Measurements from ENCODE around the gene PRKAR1B. TPM values are rescaled to one million over a fixed set of nuclear protein-coding genes. Genes with fewer than 3 reads are reported as not detected.

The PRKAR1B gene
- total and polyA plus RNA-seq, 10 of the 15 experiments (the other 5 are each of a cell fraction or from before 2014, with no cell fraction given) = 1.4 to 45.6 (median 19.3) TPM

GRCh38 chr7:576524-577277 lies 150.4 kb downstream of the PRKAR1B start (continued):
- TF ChIP-seq SKIL (IDR thresholded peaks at IDR 0.05; ENCODE audit: low read depth, poor library complexity, severe bottlenecking) = no peak
- no peak for TF ChIP-seq KLF5 (IDR thresholded peaks at IDR 0.05; ENCODE audit: partially characterized antibody)
- TF ChIP-seq SUZ12 (IDR thresholded peaks at IDR 0.05; ENCODE audit: unreplicated experiment) = no peak

- 95% methylated on average over 33 of the region's 33 CpGs for WGBS (ENCODE audit: insufficient coverage, insufficient replicate concordance, low lambda C conversion rate, missing lambda C conversion rate)
- RAD21 ChIA-PET (ENCODE audit: unreplicated experiment) = no interaction called here
- TF ChIP-seq SPI1 (IDR thresholded peaks at IDR 0.05; ENCODE audit: borderline replicate concordance, insufficient read depth, low read depth, low read length) (no peak), SMC3 (IDR thresholded peaks at IDR 0.05; ENCODE audit: borderline replicate concordance, low read length) (no peak), EGR1 (IDR thresholded peaks at IDR 0.05; ENCODE audit: borderline replicate concordance in 1 of 2, low read depth in 2 of 2, low read length in 2 of 2) (no peak), IRF3 (IDR thresholded peaks at IDR 0.05) (no peak), RELA (IDR thresholded peaks at IDR 0.05; ENCODE audit: borderline replicate concordance, partially characterized antibody) (no peak), CBX3 (IDR thresholded peaks at IDR 0.05; ENCODE audit: borderline replicate concordance, low read depth) (no peak), YY1 (IDR thresholded peaks at IDR 0.05; ENCODE audit: low read depth, low read length) (no peak)
- no peaks in the 10 kb centered on the region; the same call in 1 of the 3 replicates for H3K9me3 ChIP-seq (replicated peaks; ENCODE audit: control insufficient read depth, insufficient read depth, low read length)
- H3K9ac ChIP-seq (ENCODE audit: control insufficient read depth, insufficient read depth, low read length) = no peak overlapping the region
- ATAC-seq = no peak
- SMC1A ChIA-PET (ENCODE audit: uncharacterized antibody, unreplicated experiment) = no interaction called here
- no peaks in the 10 kb centered on the region for H3K27me3 ChIP-seq (replicated peaks in 1 of 2; ENCODE audit: control insufficient read depth in 2 of 2, insufficient read depth in 2 of 2, low read length in 1 of 2)
- H3K27ac ChIP-seq (ENCODE audit: control insufficient read depth, insufficient read depth) = no peak overlapping the region
- H3K4me2 ChIP-seq (ENCODE audit: control insufficient read depth, insufficient read depth) = no peak overlapping the region
- BruUV-seq (replicated peaks) = no TSS peak
- H3K4me3 ChIP-seq = no peak overlapping the region
- no peak for FAIRE-seq
- H3K79me2 ChIP-seq (ENCODE audit: control insufficient read depth, insufficient read depth, low read length) = no peaks in the 10 kb centered on the region
- H2AFZ ChIP-seq (ENCODE audit: control insufficient read depth, low read depth, low read length) = no peak overlapping the region
- H4K20me1 ChIP-seq (ENCODE audit: control insufficient read depth, insufficient read depth) = no peaks in the 10 kb centered on the region
- intact Hi-C loops (cut with micrococcal nuclease; ENCODE audit: unreplicated experiment) = no loop called here
- in situ Hi-C loops (cut with MboI) = no loop called here
- no peak for DNase-seq (ENCODE audit: low read depth, low spot score)
- no peaks in the 10 kb centered on the region for H3K4me1 ChIP-seq (ENCODE audit: control insufficient read depth, insufficient read depth, low read length)
- CTCF ChIA-PET = no interaction called here
- no peaks in the 10 kb centered on the region for H3K36me3 ChIP-seq (ENCODE audit: control insufficient read depth in 2 of 2, insufficient read depth in 2 of 2, low read length in 1 of 2)
- POLR2A ChIA-PET = no interaction called here
Observed at GRCh38 chr7:575425-576366, 151.4 kb downstream of the PRKAR1B start.

All from GM12878 (cell line).